SK-N-SH treated with all-trans-retinoic acid at 6 μM for 48 hours (cell line): ENCODE measurements around the gene FAAP24.
"Not testable (repeated sequence)": the region's sequence is repeated elsewhere in the genome, so short reads cannot be mapped to it uniquely, and the experiment has no call there.

Source experiments
- ARNTL ChIP-seq: fragments of 450-650 bp; formaldehyde crosslinking; IDR thresholded peaks from 2 replicates; pipeline ENCODE4 v1.5.0; 2020; ENCODE audit warnings: low read depth, mild to moderate bottlenecking, moderate library complexity, borderline replicate concordance
- BACH2 ChIP-seq: fragments of 250-450 bp; sonication (Bioruptor Pico); IDR thresholded peaks from 2 replicates; pipeline ENCODE4 v1.9.0; 2021; ENCODE audit warnings: mild to moderate bottlenecking, borderline replicate concordance
- ISL1 ChIP-seq: fragments of 250-450 bp; sonication (Bioruptor Pico); IDR thresholded peaks from 2 replicates; pipeline ENCODE4 v2.1.2; 2022; ENCODE audit warnings: mild to moderate bottlenecking, moderate library complexity
- RARB ChIP-seq: fragments of 250-450 bp; sonication (Bioruptor Pico); IDR thresholded peaks from 2 replicates; pipeline ENCODE4 v1.8.0; 2021; ENCODE audit warnings: mild to moderate bottlenecking, moderate library complexity
- TOX ChIP-seq: fragments of 250-450 bp; sonication (Bioruptor Pico); IDR thresholded peaks from 2 replicates; pipeline ENCODE4 v1.8.0; 2021; ENCODE audit warnings: mild to moderate bottlenecking, moderate library complexity, borderline replicate concordance
- ZC3H10 ChIP-seq: fragments of 250-450 bp; sonication (Bioruptor Pico); IDR thresholded peaks from 2 replicates; pipeline ENCODE4 v1.5.1; 2021; ENCODE audit warnings: mild to moderate bottlenecking, moderate library complexity
- ZFP3 ChIP-seq: fragments of 250-450 bp; sonication (Bioruptor Pico); IDR thresholded peaks from 2 replicates; pipeline ENCODE4 v1.5.0; 2020; ENCODE audit warnings: mild to moderate bottlenecking, moderate library complexity
- ZFP30 ChIP-seq: fragments of 450-650 bp; formaldehyde crosslinking; IDR thresholded peaks from 2 replicates; pipeline ENCODE4 v1.5.0; 2022; ENCODE audit warnings: mild to moderate bottlenecking, moderate library complexity
- ZNF565 ChIP-seq: fragments of 450-650 bp; formaldehyde crosslinking; conservative IDR thresholded peaks from 2 replicates; pipeline ENCODE4 v1.5.0; 2020; ENCODE audit warnings: low read depth, mild to moderate bottlenecking, moderate library complexity
- ZNF70 ChIP-seq: fragments of 450-650 bp; formaldehyde crosslinking; IDR thresholded peaks from 2 replicates; pipeline ENCODE4 v1.5.0; 2020; ENCODE audit warnings: mild to moderate bottlenecking, moderate library complexity
- ZNF8 ChIP-seq: fragments of 450-650 bp; formaldehyde crosslinking; IDR thresholded peaks from 2 replicates; pipeline ENCODE4 v1.5.0; 2020; ENCODE audit warnings: mild to moderate bottlenecking, moderate library complexity
- TF ChIP-seq, protein P1 (sequence below): fragments of 250-450 bp; sonication (Bioruptor Pico); IDR thresholded peaks from 2 replicates; pipeline ENCODE4 v1.5.1; 2021; ENCODE audit warnings: mild to moderate bottlenecking, moderate library complexity
- TF ChIP-seq, protein P2 (sequence below): fragments of 250-450 bp; sonication (Bioruptor Pico); IDR thresholded peaks from 2 replicates; pipeline ENCODE4 v1.5.1; 2020; ENCODE audit warnings: low read depth, mild to moderate bottlenecking, moderate library complexity

- not testable (repeated sequence) for TF ChIP-seq ZFP3 (CRISPR knock-in tag); ZFP30 (CRISPR knock-in tag); ZNF565 (CRISPR knock-in tag); ARNTL (CRISPR knock-in tag); ZNF8 (CRISPR knock-in tag); RARB (CRISPR knock-in tag); TOX; BACH2 (CRISPR knock-in tag); ISL1 (CRISPR knock-in tag); ZC3H10; ZNF70
- TF ChIP-seq, protein P1, sequence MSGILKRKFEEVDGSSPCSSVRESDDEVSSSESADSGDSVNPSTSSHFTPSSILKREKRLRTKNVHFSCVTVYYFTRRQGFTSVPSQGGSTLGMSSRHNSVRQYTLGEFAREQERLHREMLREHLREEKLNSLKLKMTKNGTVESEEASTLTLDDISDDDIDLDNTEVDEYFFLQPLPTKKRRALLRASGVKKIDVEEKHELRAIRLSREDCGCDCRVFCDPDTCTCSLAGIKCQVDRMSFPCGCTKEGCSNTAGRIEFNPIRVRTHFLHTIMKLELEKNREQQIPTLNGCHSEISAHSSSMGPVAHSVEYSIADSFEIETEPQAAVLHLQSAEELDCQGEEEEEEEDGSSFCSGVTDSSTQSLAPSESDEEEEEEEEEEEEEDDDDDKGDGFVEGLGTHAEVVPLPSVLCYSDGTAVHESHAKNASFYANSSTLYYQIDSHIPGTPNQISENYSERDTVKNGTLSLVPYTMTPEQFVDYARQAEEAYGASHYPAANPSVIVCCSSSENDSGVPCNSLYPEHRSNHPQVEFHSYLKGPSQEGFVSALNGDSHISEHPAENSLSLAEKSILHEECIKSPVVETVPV: not testable (repeated sequence)
- TF ChIP-seq, protein P2, sequence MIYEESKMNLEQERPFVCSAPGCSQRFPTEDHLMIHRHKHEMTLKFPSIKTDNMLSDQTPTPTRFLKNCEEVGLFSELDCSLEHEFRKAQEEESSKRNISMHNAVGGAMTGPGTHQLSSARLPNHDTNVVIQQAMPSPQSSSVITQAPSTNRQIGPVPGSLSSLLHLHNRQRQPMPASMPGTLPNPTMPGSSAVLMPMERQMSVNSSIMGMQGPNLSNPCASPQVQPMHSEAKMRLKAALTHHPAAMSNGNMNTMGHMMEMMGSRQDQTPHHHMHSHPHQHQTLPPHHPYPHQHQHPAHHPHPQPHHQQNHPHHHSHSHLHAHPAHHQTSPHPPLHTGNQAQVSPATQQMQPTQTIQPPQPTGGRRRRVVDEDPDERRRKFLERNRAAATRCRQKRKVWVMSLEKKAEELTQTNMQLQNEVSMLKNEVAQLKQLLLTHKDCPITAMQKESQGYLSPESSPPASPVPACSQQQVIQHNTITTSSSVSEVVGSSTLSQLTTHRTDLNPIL (CRISPR knock-in tag): not testable (repeated sequence)
Observed at GRCh38 chr19:32988254-32988653, 16.2 kb downstream of the FAAP24 start.
